ACC112 (cell line): Measurements from ENCODE around the gene TMTC2.

Source experiments
- H2AFZ ChIP-seq: fragments of 200-600 bp; sonication (generic); one replicate; pipeline ENCODE4 v1.6.0; 2017; ENCODE audit warnings: antibody characterized with exemption, low read length; ENCODE audit not compliant: unreplicated experiment
- H3K27ac ChIP-seq: fragments of 200-600 bp; sonication (generic); 2 replicates; pipeline ENCODE4 v1.5.1; 2014; ENCODE audit warnings: low read depth, mild to moderate bottlenecking, antibody characterized with exemption, low read length, moderate library complexity
- H3K27me3 ChIP-seq: fragments of 200-600 bp; sonication (generic); 2 replicates; pipeline ENCODE4 v1.6.1; 2014; ENCODE audit warnings: mild to moderate bottlenecking, antibody characterized with exemption, low read length, moderate library complexity, mixed read lengths; ENCODE audit not compliant: insufficient read depth
- H3K36me3 ChIP-seq: fragments of 200-600 bp; sonication (generic); 2 replicates; pipeline ENCODE4 v1.6.1; 2016; ENCODE audit warnings: mild to moderate bottlenecking, antibody characterized with exemption, low read length, moderate library complexity, mixed read lengths; ENCODE audit not compliant: insufficient read depth
- H3K4me1 ChIP-seq: fragments of 200-600 bp; sonication (generic); one replicate; pipeline ENCODE4 v1.6.1; 2016; ENCODE audit warnings: low read length, mixed read lengths; ENCODE audit not compliant: insufficient read depth, unreplicated experiment, control insufficient read depth
- H3K4me3 ChIP-seq: fragments of 200-600 bp; sonication (generic); 2 replicates; pipeline ENCODE4 v1.5.1; 2014; ENCODE audit warnings: mild to moderate bottlenecking, low read depth, low read length
- H3K79me2 ChIP-seq: fragments of 200-600 bp; sonication (generic); one replicate; pipeline ENCODE4 v1.6.0; 2016; ENCODE audit warnings: low read length; ENCODE audit not compliant: control insufficient read depth, unreplicated experiment, insufficient read depth

TMTC2 gene

DNA sequence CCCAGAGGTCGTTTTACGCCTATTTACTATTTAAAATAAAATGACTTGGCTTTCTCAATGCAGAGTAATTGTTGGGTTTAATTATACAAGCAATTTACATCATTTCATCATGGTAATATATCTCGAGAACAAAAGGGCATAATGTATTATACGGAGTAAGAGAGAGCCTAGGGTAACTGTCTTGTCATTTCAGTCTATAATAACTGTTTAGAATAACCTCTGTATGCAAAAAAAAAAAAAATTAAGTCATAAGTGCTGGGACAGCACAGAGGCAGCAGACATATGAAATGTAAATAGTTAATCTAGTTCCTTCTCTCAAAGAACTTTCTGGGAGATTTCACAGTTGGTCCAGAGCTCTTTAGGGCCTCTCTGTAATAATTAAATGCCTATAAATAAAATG, 284.9 kb downstream of the TMTC2 start:
- no peak overlapping the region for H3K4me3 ChIP-seq
- no peaks in the 10 kb centered on the region for H3K36me3 ChIP-seq
- no peak overlapping the region for H2AFZ ChIP-seq
- H3K4me1 ChIP-seq: no peaks in the 10 kb centered on the region
- no peaks in the 10 kb centered on the region for H3K79me2 ChIP-seq
- no peaks in the 10 kb centered on the region for H3K27me3 ChIP-seq
- no peak overlapping the region for H3K27ac ChIP-seq

DNA sequence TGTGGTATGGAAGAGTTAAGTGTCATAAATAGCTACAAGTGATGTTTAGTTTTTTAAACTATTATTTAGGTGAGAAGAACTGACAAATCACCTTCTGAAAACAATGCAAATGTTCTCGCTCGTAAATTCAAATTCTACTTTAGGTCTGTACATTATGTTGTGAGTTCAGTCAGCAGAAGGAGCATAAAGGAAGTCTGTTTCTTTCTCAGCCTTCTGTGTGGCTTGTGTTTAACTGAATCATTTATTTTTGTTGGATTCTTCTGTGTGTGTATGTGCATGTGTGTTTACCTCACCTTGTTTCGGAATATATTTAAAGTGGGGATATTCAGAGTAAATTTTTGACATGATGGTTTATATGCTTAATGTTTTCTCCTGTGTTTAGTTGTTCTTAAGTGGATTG, 285.9 kb downstream of the TMTC2 start:
- no peak overlapping the region for H3K4me3 ChIP-seq
- H3K36me3 ChIP-seq: no peaks in the 10 kb centered on the region
- H2AFZ ChIP-seq: no peak overlapping the region
- no peaks in the 10 kb centered on the region for H3K27me3 ChIP-seq
- no peaks in the 10 kb centered on the region for H3K79me2 ChIP-seq
- no peak overlapping the region for H3K27ac ChIP-seq
- H3K4me1 ChIP-seq: no peaks in the 10 kb centered on the region

DNA sequence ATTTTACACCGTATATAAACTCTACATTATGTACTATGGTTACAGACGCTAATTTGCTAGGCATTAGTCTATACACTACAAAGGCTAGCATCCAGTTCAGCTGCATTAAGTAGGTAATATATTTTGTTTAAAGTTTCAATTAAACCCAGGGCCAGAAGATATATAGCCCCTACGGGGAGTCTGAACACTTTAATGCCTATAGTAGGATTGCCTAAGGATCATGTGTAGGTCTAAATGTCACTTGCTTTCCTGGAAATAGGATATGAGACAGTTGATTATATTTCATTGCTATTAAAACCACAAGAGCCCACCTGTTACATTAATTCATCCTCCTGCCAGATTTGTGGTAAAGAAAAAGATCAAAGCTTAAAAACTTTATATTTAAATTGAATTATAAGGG, 286.9 kb downstream of the TMTC2 start:
- Histone ChIP-seq H3K27ac (no peak overlapping the region), H3K27me3 (no peaks in the 10 kb centered on the region), H3K36me3 (no peaks in the 10 kb centered on the region), H3K4me3 (no peak overlapping the region), H3K79me2 (no peaks in the 10 kb centered on the region), H3K4me1 (no peaks in the 10 kb centered on the region), H2AFZ (no peak overlapping the region)

DNA sequence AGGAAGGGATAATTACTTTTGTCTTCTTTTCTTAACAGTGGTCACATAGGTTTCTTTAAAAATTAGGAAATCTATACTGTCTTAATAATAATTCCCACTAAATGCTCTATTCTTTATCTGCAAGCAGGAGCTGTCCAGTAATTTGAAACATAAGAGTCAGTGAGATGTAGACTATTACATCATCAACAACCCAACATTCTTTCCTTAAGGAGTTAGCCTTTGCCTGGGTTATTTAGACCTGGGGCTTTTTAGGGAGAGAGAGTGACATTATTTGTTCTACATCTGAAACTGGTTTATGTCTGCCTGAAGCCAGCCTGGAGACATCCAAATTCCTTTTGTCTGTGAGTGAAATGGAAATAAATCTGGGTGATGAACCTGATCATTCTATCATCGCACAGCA, 294.4 kb downstream of the TMTC2 start:
- H3K36me3 ChIP-seq: no peaks in the 10 kb centered on the region
- no peaks in the 10 kb centered on the region for H3K4me1 ChIP-seq
- no peak overlapping the region for H2AFZ ChIP-seq
- no peak overlapping the region for H3K4me3 ChIP-seq
- no peak overlapping the region for H3K27ac ChIP-seq
- H3K79me2 ChIP-seq: no peaks in the 10 kb centered on the region
- H3K27me3 ChIP-seq: no peaks in the 10 kb centered on the region

DNA sequence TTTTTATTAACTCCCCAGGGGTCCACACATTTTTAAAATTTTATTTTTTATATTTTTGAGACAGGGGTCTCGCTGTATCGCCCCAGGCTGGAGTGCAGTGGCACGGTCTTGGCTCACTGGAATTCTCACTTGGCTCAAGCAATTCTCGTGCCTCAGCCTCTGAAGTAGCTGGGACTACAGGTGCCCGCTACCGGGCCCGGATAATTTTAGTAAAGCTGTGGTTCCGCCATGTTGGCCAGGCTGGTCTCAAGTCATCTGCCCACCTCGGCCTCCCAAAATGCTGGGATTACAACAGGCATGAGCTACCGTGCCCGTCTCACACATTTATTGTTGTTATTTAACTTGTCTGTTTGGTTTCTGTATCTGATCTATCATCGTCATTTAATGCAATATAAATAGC, 307.4 kb downstream of the TMTC2 start:
- Histone ChIP-seq H3K36me3 (no peaks in the 10 kb centered on the region), H3K27me3 (no peaks in the 10 kb centered on the region), H3K79me2 (no peaks in the 10 kb centered on the region), H2AFZ (no peak overlapping the region), H3K27ac (no peak overlapping the region), H3K4me1 (no peaks in the 10 kb centered on the region), H3K4me3 (no peak overlapping the region)

DNA sequence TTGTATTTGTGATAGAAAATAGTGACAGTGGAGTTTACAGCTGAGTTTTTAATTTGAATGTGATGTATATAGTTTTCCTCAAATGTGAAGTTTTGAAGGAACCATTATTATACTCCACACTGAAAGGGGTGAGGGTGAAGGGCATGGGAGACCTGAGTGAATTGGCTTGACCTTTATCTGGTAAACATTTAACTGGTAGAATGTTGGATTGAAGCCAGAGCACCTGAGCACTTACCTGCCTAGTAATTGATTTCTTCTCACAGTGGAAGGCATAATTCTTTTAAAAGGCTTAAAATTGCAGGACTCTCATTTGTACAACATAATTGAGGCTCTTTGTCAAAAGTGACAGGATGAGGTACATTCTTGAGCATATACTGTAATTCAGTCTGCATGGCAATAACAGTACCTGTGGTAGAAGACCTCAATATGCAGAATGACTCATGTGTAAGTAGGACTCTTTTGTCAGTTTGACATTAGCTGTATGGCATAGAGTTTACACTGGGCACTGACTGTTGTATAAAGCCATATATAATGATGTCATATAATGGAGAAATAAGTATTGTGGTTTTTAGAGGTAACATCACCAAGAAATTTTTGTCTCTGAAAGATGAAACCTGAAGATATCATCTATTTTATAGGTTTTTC, 309.6 kb downstream of the TMTC2 start:
- no peak overlapping the region for H3K27ac ChIP-seq
- H3K36me3 ChIP-seq: no peaks in the 10 kb centered on the region
- H3K79me2 ChIP-seq: no peaks in the 10 kb centered on the region
- H3K4me1 ChIP-seq: no peaks in the 10 kb centered on the region
- no peak overlapping the region for H3K4me3 ChIP-seq
- H2AFZ ChIP-seq: no peak overlapping the region
- no peaks in the 10 kb centered on the region for H3K27me3 ChIP-seq

DNA sequence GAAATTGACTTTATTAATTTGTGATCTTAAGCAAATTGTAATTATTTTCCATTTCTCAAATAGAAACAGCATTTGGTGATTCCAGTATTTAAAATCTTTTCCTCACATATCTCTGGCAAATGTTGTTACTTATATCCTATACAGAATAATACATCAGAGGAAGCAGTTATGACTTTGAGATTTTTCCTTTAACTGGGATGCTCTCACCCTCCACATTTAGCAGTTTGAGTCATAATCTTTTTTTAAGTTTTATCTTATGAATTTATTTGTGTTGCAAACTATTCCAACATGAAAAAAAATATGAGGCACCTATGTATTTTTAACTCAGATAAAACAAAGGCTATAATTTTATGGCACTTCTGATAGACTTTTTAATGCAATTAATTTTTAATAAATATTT, 311.8 kb downstream of the TMTC2 start:
- H3K79me2 ChIP-seq: no peaks in the 10 kb centered on the region
- no peaks in the 10 kb centered on the region for H3K36me3 ChIP-seq
- H2AFZ ChIP-seq: no peak overlapping the region
- H3K27ac ChIP-seq: no peak overlapping the region
- no peaks in the 10 kb centered on the region for H3K4me1 ChIP-seq
- H3K27me3 ChIP-seq: no peaks in the 10 kb centered on the region
- H3K4me3 ChIP-seq: no peak overlapping the region

DNA sequence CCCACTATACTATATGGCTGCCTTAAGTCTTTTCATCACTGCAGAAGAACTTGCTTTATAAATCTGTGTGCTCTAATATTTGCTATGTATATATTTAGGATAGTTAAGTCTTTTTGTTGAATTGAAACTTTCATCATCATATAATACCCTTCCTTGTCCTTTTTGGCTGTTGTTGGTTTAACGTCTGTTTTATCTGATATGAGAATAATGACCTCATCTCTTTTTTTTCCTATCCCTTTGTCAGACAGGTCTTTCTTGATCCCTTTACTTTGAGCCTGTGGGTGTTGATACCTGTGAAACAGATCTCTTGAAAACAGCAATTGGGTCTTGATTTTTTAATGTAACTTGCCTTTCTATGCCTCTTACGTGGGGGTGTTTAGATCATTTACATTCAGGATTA, 316.3 kb downstream of the TMTC2 start:
- H3K4me3 ChIP-seq: no peak overlapping the region
- no peak overlapping the region for H3K27ac ChIP-seq
- H2AFZ ChIP-seq: no peak overlapping the region
- H3K27me3 ChIP-seq: no peaks in the 10 kb centered on the region
- H3K36me3 ChIP-seq: no peaks in the 10 kb centered on the region
- H3K79me2 ChIP-seq: no peaks in the 10 kb centered on the region
- H3K4me1 ChIP-seq: no peaks in the 10 kb centered on the region

DNA sequence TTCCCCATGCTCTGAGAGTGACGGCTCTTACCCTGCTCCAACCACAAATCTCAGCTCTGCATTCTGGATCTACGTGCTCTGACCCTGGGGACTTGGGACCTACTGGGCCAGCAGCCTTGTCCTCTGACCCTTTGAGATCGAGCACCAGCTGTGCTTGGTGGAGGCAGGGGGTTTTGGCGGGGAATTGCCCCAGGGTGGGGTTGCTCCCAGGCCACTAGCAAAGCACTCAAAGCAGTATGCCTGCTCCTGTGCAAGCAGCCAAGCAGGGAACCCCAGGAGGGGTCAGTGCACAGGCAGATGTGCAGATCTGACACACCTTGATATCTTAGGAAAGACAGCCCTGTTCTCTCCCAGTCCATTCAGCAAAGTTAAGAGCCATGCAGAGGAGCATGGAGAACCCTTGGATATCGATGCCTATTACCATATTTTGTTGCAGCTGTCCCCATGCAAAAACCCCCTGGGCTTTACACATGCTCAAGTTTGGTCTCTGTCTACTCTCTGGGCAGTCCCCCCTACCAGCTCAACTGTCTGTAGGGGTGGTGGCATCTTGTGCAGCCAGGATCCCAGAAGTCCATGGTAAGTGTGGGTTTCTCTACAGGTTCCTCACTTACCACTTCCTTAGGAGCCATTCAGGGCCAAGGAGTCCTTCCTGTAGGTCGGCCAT, 319.0 kb downstream of the TMTC2 start:
- Histone ChIP-seq H2AFZ (no peak overlapping the region), H3K27me3 (no peaks in the 10 kb centered on the region), H3K4me1 (no peaks in the 10 kb centered on the region), H3K27ac (no peak overlapping the region), H3K36me3 (no peaks in the 10 kb centered on the region), H3K79me2 (no peaks in the 10 kb centered on the region), H3K4me3 (no peak overlapping the region)

DNA sequence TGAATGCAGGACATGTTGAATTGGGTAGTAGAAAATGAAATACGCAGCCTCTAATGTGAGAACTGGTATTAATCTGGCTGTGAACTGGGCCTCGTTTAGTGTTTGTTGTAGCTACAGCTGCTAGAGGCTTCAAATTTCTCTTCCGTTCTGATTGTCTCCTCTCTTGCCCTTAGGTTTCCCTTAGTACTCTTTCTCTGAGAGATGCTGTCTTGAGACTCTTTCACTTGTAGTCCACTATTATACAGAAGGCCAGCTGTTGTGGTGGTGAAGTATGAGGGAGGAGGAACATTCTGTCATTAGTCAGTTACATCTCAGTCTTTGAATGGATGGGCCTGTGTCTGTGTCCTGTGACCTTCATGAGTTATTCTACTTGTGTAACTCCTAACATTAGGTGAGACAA, 322.0 kb downstream of the TMTC2 start:
- no peaks in the 10 kb centered on the region for H3K79me2 ChIP-seq
- H2AFZ ChIP-seq: no peak overlapping the region
- no peak overlapping the region for H3K27ac ChIP-seq
- H3K4me3 ChIP-seq: no peak overlapping the region
- H3K27me3 ChIP-seq: no peaks in the 10 kb centered on the region
- H3K4me1 ChIP-seq: no peaks in the 10 kb centered on the region
- no peaks in the 10 kb centered on the region for H3K36me3 ChIP-seq

DNA sequence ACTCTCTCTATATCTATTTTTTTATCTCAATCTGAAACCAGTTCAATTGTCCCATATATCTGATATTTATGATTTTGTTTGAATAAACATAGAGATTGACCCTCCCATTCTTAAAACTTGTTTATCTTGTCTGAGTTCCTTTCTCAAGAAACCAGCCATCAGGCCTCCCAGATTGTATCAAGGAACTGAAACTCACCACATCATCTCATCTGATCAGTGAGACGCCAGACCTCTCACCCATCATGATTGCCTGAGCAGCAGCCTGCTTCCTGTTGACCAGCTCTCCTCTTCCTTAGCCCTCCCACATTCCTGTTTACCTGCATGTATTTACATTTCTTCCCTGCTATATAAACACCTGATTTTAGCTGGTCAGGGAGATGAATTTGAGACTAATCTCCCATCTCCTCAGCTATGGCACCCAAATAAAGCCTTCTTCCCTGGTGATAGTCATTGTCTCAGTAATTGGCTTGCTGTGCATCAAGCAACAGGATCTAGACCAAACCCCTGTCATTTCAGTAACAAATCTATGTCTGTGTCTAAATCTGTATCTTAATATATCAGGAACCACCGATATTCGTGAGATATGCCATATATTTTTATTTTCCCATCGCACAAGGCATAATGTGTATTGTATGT, 323.6 kb downstream of the TMTC2 start:
- no peaks in the 10 kb centered on the region for H3K27me3 ChIP-seq
- H3K4me3 ChIP-seq: no peak overlapping the region
- no peaks in the 10 kb centered on the region for H3K36me3 ChIP-seq
- no peak overlapping the region for H3K27ac ChIP-seq
- H3K4me1 ChIP-seq: no peaks in the 10 kb centered on the region
- H2AFZ ChIP-seq: no peak overlapping the region
- H3K79me2 ChIP-seq: no peaks in the 10 kb centered on the region
